Mesendoderm (in vitro differentiated cells): ENCODE results near the gene WDR45B.

Experiments
- DNase-seq: peaks from one replicate; pipeline ENCODE4 v3.0.0; 2013
- H2AK5ac ChIP-seq: 2 replicates; pipeline ENCODE4 v1.6.1; 2013; ENCODE audit warnings: low read length, inconsistent platforms
- H2BK120ac ChIP-seq: 2 replicates; pipeline ENCODE4 v1.6.1; 2013; ENCODE audit warnings: low read depth, mild to moderate bottlenecking, low read length, moderate library complexity, mixed read lengths
- H2BK15ac ChIP-seq: replicated peaks from 2 replicates; pipeline ENCODE4 v1.6.1; 2013; ENCODE audit warnings: low read depth, mild to moderate bottlenecking, moderate library complexity
- H2BK5ac ChIP-seq: 2 replicates; pipeline ENCODE4 v1.6.1; 2013; ENCODE audit warnings: low read length, inconsistent platforms
- H3K18ac ChIP-seq: 2 replicates; pipeline ENCODE4 v1.6.1; 2013; ENCODE audit warnings: mild to moderate bottlenecking, low read length, mixed read lengths
- H3K23ac ChIP-seq: one replicate; pipeline ENCODE4 v1.6.1; 2013; ENCODE audit warnings: low read length
- H3K27ac ChIP-seq: 2 replicates; pipeline ENCODE4 v1.5.1; 2013; ENCODE audit warnings: low read depth, mild to moderate bottlenecking, inconsistent platforms, low read length, moderate library complexity
- H3K27me3 ChIP-seq: 2 replicates; pipeline ENCODE4 v1.6.1; 2013; ENCODE audit warnings: low read length, control low read depth, mild to moderate bottlenecking, inconsistent platforms; ENCODE audit not compliant: insufficient read depth, poor library complexity
- H3K36me3 ChIP-seq: 2 replicates; pipeline ENCODE4 v1.6.1; 2013; ENCODE audit warnings: low read length, inconsistent platforms; ENCODE audit not compliant: control insufficient read depth, insufficient read depth
- H3K4ac ChIP-seq: one replicate; pipeline ENCODE4 v1.6.1; 2013; ENCODE audit warnings: low read depth, mild to moderate bottlenecking, low read length, moderate library complexity
- H3K4me1 ChIP-seq: 2 replicates; pipeline ENCODE4 v1.6.1; 2013; ENCODE audit warnings: low read depth, low read length, inconsistent platforms; ENCODE audit not compliant: control insufficient read depth
- H3K4me2 ChIP-seq: 2 replicates; pipeline ENCODE4 v1.6.1; 2013; ENCODE audit warnings: low read length
- H3K4me3 ChIP-seq: 2 replicates; pipeline ENCODE4 v1.5.1; 2013; ENCODE audit warnings: mild to moderate bottlenecking, low read length
- H3K56ac ChIP-seq: one replicate; pipeline ENCODE4 v1.6.1; 2013; ENCODE audit warnings: low read length
- H3K79me1 ChIP-seq: 2 replicates; pipeline ENCODE4 v1.6.1; 2013; ENCODE audit warnings: low read length, inconsistent platforms
- H3K79me2 ChIP-seq: 2 replicates; pipeline ENCODE4 v1.6.1; 2013; ENCODE audit warnings: mild to moderate bottlenecking, low read length; ENCODE audit not compliant: control insufficient read depth, insufficient read depth
- H3K9ac ChIP-seq: 2 replicates; pipeline ENCODE4 v1.6.1; 2013; ENCODE audit warnings: low read length, inconsistent platforms
- H4K5ac ChIP-seq: one replicate; pipeline ENCODE4 v1.6.1; 2013; ENCODE audit warnings: low read length
- H4K8ac ChIP-seq: one replicate; pipeline ENCODE4 v1.6.1; 2013; ENCODE audit warnings: low read depth, mild to moderate bottlenecking, control low read depth, low read length, moderate library complexity
- WGBS: extraction: QIAGEN DNeasy Blood & Tissue Kit; methylation state at CpG from one replicate; pipeline ENCODE4 v1.1.7; 2013; ENCODE audit warnings: low lambda C conversion rate, missing lambda C conversion rate; ENCODE audit not compliant: insufficient coverage; ENCODE audit errors: extremely low coverage; 5-methylcytosine and 5-hydroxymethylcytosine counted together

Gene WDR45B

DNA sequence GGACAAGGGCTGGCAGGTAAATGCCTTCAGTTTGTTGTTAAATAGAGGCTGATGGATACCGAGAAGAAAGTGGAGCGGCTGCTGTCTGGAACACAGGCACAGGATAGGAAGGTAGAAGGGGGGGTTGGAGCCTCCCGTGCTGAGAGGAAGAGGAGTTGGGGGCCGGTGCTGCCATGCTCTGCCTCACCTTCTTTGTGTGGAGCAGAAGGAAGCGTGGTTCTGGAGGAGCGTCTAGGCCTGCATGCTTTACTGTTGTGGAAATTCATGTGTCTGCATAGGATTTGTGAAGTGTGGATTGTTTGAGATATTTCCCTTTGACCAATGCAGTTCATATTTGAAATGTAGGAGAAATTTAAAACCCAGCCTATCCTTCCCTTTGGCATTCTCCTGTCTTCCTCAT is 76.4 kb downstream of the WDR45B start:
- H3K27me3 ChIP-seq = no peaks in the 10 kb centered on the region
- peaks cover 14% of the 10 kb centered on the region for H3K36me3 ChIP-seq
- H3K23ac ChIP-seq = no peak overlapping the region
- peaks cover 12% of the 10 kb centered on the region for H3K79me2 ChIP-seq
- no peak overlapping the region for H2AK5ac ChIP-seq
- no peak overlapping the region for H4K8ac ChIP-seq
- H3K18ac ChIP-seq = no peak overlapping the region
- H3K4ac ChIP-seq = no peak overlapping the region
- H3K56ac ChIP-seq = no peak overlapping the region
- no peak overlapping the region for H3K27ac ChIP-seq
- H2BK120ac ChIP-seq = no peak overlapping the region
- no peaks in the 10 kb centered on the region for H3K4me1 ChIP-seq
- peaks cover 19% of the 10 kb centered on the region for H3K79me1 ChIP-seq
- H3K4me2 ChIP-seq = no peak overlapping the region
- H2BK5ac ChIP-seq = no peak overlapping the region
- no peak for DNase-seq
- WGBS = no CpG with 5 or more reads among the region's 6 CpGs
- H3K9ac ChIP-seq = no peak overlapping the region
- no peak overlapping the region for H3K4me3 ChIP-seq
- H4K5ac ChIP-seq = no peak overlapping the region
- H2BK15ac ChIP-seq = no peak overlapping the region

DNA sequence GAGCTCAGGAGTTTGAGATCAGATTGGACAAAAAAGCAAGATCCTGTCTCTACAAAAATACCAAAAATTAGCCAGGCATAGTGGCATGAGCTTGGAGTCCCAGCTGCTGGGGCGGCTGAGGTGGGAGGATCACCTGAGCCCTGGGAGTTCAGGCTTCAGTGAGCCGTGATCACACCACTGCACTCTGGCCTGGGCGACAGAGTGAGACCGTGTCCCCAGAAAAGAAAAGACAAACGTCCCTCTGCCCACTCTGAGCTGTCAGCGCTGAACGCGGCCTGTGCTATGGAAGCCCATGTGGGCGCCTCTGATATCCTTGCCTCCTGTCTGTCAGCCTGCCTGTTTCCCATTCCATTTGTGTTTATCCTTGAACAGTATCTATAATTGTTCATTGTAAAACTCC is 78.0 kb downstream of the WDR45B start:
- Histone ChIP-seq H3K27me3 (no peaks in the 10 kb centered on the region), H2BK5ac (no peak overlapping the region), H3K9ac (no peak overlapping the region), H3K79me2 (peaks cover 13% of the 10 kb centered on the region), H3K36me3 (peaks cover 16% of the 10 kb centered on the region), H2BK120ac (no peak overlapping the region), H2AK5ac (no peak overlapping the region), H4K5ac (no peak overlapping the region), H3K23ac (no peak overlapping the region), H3K79me1 (peaks cover 25% of the 10 kb centered on the region), H3K4me3 (no peak overlapping the region), H3K4me1 (no peaks in the 10 kb centered on the region), H3K18ac (no peak overlapping the region), H2BK15ac (no peak overlapping the region), H3K4me2 (no peak overlapping the region), H3K56ac (no peak overlapping the region), H3K4ac (no peak overlapping the region), H3K27ac (no peak overlapping the region), H4K8ac (no peak overlapping the region)
- DNase-seq = no peak
- WGBS = no CpG with 5 or more reads among the region's 9 CpGs

DNA sequence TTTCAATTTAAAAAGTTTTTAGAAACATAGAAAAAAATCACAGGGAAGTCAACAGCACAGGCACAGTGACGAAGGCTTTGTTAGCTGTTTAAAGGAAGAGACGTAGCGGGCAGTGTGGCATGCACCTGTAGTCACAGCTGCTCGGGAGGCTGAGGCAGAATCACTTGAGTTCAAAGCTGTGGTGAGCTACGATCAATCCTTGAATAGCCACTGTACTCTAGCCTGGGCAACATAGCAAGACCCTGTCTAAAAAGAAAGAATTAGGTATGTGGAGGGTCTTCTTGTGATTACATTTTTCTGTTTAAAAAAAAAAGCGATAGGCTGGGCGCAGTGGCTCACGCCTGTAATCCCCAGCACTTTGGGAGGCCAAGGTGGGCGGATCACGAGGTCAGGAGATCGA is 78.6 kb downstream of the WDR45B start:
- H3K18ac ChIP-seq = no peak overlapping the region
- no peak overlapping the region for H3K56ac ChIP-seq
- peaks cover 22% of the 10 kb centered on the region for H3K79me1 ChIP-seq
- no peak overlapping the region for H3K27ac ChIP-seq
- no peak overlapping the region for H3K4me3 ChIP-seq
- no peak for DNase-seq
- H3K36me3 ChIP-seq = peaks cover 13% of the 10 kb centered on the region
- no peak overlapping the region for H3K9ac ChIP-seq
- no peak overlapping the region for H2BK5ac ChIP-seq
- no CpG with 5 or more reads among the region's 11 CpGs for WGBS
- no peak overlapping the region for H3K4me2 ChIP-seq
- H2AK5ac ChIP-seq = no peak overlapping the region
- H2BK120ac ChIP-seq = no peak overlapping the region
- no peak overlapping the region for H3K23ac ChIP-seq
- H3K27me3 ChIP-seq = no peaks in the 10 kb centered on the region
- H3K4me1 ChIP-seq = no peaks in the 10 kb centered on the region
- H4K8ac ChIP-seq = no peak overlapping the region
- no peak overlapping the region for H2BK15ac ChIP-seq
- no peak overlapping the region for H4K5ac ChIP-seq
- peaks cover 13% of the 10 kb centered on the region for H3K79me2 ChIP-seq
- no peak overlapping the region for H3K4ac ChIP-seq

DNA sequence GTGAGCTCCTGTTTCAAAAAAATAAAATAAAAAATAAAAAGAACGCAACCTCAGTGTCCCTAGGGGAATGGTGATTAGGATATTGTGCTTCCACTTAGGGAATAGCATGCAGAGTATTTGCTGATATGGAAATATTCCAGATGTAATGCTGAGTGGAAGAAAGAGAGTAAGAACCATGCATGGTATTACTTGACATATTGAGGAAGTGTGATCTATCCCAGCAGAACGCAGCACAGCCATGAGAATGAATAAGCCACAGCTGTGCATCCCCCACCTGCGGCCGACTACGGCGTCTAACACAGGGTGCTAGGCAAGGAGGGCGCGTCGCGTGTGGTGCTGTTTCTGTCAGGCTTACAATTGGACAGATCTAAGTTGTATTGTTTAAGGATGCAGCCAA is 79.2 kb downstream of the WDR45B start:
- H3K18ac ChIP-seq = no peak overlapping the region
- H3K4me1 ChIP-seq = no peaks in the 10 kb centered on the region
- H3K79me2 ChIP-seq = peaks cover 13% of the 10 kb centered on the region
- no peak overlapping the region for H3K56ac ChIP-seq
- WGBS = no CpG with 5 or more reads among the region's 10 CpGs
- peaks cover 13% of the 10 kb centered on the region for H3K36me3 ChIP-seq
- no peak overlapping the region for H2BK5ac ChIP-seq
- H3K27ac ChIP-seq = no peak overlapping the region
- no peak overlapping the region for H3K4ac ChIP-seq
- H3K4me2 ChIP-seq = no peak overlapping the region
- H4K8ac ChIP-seq = no peak overlapping the region
- no peak overlapping the region for H4K5ac ChIP-seq
- H3K9ac ChIP-seq = no peak overlapping the region
- no peaks in the 10 kb centered on the region for H3K27me3 ChIP-seq
- no peak overlapping the region for H2AK5ac ChIP-seq
- H3K79me1 ChIP-seq = peaks cover 22% of the 10 kb centered on the region
- H2BK15ac ChIP-seq = no peak overlapping the region
- H3K23ac ChIP-seq = no peak overlapping the region
- H2BK120ac ChIP-seq = no peak overlapping the region
- no peak overlapping the region for H3K4me3 ChIP-seq
- no peak for DNase-seq

DNA sequence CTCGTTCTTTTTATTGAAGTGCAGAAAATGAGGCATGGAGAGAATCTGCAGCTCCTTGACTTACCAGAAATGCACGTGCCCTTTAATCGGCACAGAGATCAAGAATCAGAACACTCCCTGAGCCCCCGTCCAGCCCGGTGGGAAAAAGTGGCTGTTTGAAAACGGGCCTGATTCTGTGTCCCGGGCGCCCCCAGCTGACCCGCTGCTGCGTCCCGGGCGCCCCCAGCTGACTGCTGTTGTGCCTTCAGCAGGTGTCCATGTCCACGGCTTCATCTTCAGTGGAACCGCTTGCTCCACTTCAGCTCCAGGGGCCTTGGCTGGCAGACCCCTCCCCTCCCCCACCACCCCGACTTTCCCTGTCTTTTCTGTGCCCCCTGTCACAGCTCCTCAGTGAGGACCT is 81.0 kb downstream of the WDR45B start:
- Histone ChIP-seq H2BK5ac (no peak overlapping the region), H3K18ac (no peak overlapping the region), H3K4me1 (no peaks in the 10 kb centered on the region), H3K79me2 (peaks cover 22% of the 10 kb centered on the region), H3K27me3 (no peaks in the 10 kb centered on the region), H2BK120ac (no peak overlapping the region), H3K27ac (no peak overlapping the region), H4K5ac (no peak overlapping the region), H4K8ac (no peak overlapping the region), H3K4me3 (no peak overlapping the region), H3K23ac (no peak overlapping the region), H3K36me3 (peaks cover 13% of the 10 kb centered on the region), H2BK15ac (no peak overlapping the region), H3K79me1 (peaks cover 27% of the 10 kb centered on the region), H3K9ac (no peak overlapping the region), H2AK5ac (no peak overlapping the region), H3K56ac (no peak overlapping the region), H3K4ac (no peak overlapping the region), H3K4me2 (no peak overlapping the region)
- DNase-seq = no peak
- no CpG with 5 or more reads among the region's 15 CpGs for WGBS

GRCh38 chr17:82566129-82566960 is 81.9 kb downstream of the WDR45B start:
- Histone ChIP-seq H3K56ac (no peak overlapping the region), H3K23ac (no peak overlapping the region), H2BK120ac (no peak overlapping the region), H4K5ac (no peak overlapping the region), H3K4me2 (no peak overlapping the region), H3K18ac (no peak overlapping the region), H3K4ac (no peak overlapping the region), H3K27me3 (no peaks in the 10 kb centered on the region), H3K4me1 (no peaks in the 10 kb centered on the region), H3K79me1 (peaks cover 25% of the 10 kb centered on the region), H2AK5ac (no peak overlapping the region), H3K9ac (no peak overlapping the region), H3K4me3 (no peak overlapping the region), H2BK5ac (no peak overlapping the region), H3K79me2 (peaks cover 32% of the 10 kb centered on the region), H2BK15ac (no peak overlapping the region), H4K8ac (no peak overlapping the region), H3K27ac (no peak overlapping the region), H3K36me3 (peaks cover 11% of the 10 kb centered on the region)
- no peak for DNase-seq
- no CpG with 5 or more reads among the region's 18 CpGs for WGBS
